ENCODE measurements around the gene SLFN5.
A peak's percentile ranks its signal among the peaks of the same experiment; 100 is the strongest.
"Not testable (repeated sequence)": the region's sequence is repeated elsewhere in the genome, so short reads cannot be mapped to it uniquely, and the experiment has no call there.

The SLFN5 gene

GRCh38 chr17:35242158-35242804 is 591 bp upstream of the SLFN5 start:
- peak; percentile 81 for DNase-seq

GRCh38 chr17:35243561-35244340 is 879 bp downstream of the SLFN5 start:
- peak; percentile 49 for DNase-seq

GRCh38 chr17:35244341-35245195 is 1.7 kb downstream of the SLFN5 start:
- DNase-seq = peak; percentile 75

GRCh38 chr17:35245196-35245486 is 2.3 kb downstream of the SLFN5 start:
- DNase-seq = no peak

- no peak for DNase-seq
Observed at GRCh38 chr17:35252651-35253050, 9.8 kb downstream of the SLFN5 start.

GRCh38 chr17:35254107-35254773 is 11.4 kb downstream of the SLFN5 start:
- no peak for DNase-seq

- DNase-seq = no peak
Observed at GRCh38 chr17:35255316-35255715, 12.4 kb downstream of the SLFN5 start.

GRCh38 chr17:35256629-35257028 is 13.8 kb downstream of the SLFN5 start:
- no peak for DNase-seq

GRCh38 chr17:35257208-35257659 is 14.4 kb downstream of the SLFN5 start:
- DNase-seq = no peak

GRCh38 chr17:35259001-35259400 is 16.1 kb downstream of the SLFN5 start:
- no peak for DNase-seq

GRCh38 chr17:35265071-35265470 is 22.2 kb downstream of the SLFN5 start:
- no peak for DNase-seq

- no peak for DNase-seq
Observed at GRCh38 chr17:35265566-35266141, 22.8 kb downstream of the SLFN5 start.

GRCh38 chr17:35274167-35275066 is 31.5 kb downstream of the SLFN5 start:
- DNase-seq = not testable (repeated sequence)

- DNase-seq = not testable (repeated sequence)
Observed at GRCh38 chr17:35278454-35278853, 35.6 kb downstream of the SLFN5 start.

GRCh38 chr17:35278876-35279275 is 36.0 kb downstream of the SLFN5 start:
- not testable (repeated sequence) for DNase-seq

GRCh38 chr17:35283767-35284166 is 40.9 kb downstream of the SLFN5 start:
- no peak for DNase-seq

GRCh38 chr17:35284955-35285354 is 42.1 kb downstream of the SLFN5 start:
- no peak for DNase-seq

- DNase-seq = peak; percentile 6
Observed at GRCh38 chr17:35286120-35286781, 43.4 kb downstream of the SLFN5 start.

- DNase-seq = no peak
Observed at GRCh38 chr17:35287286-35287811, 44.5 kb downstream of the SLFN5 start.

GRCh38 chr17:35289222-35289621 is 46.4 kb downstream of the SLFN5 start:
- no peak for DNase-seq

- DNase-seq = no peak
Observed at GRCh38 chr17:35291802-35292201, 48.9 kb downstream of the SLFN5 start.
